Midbrain (tissue), 1 donor: Measurements from ENCODE around the gene TEX52.
"Not testable (repeated sequence)": the region's sequence is repeated elsewhere in the genome, so short reads cannot be mapped to it uniquely, and the experiment has no call there.

ENCODE experiments used
- DNase-seq: peaks from one replicate; lab custom pipeline; 2025; lab: John Stamatoyannopoulos, UW

TEX52 gene

DNA sequence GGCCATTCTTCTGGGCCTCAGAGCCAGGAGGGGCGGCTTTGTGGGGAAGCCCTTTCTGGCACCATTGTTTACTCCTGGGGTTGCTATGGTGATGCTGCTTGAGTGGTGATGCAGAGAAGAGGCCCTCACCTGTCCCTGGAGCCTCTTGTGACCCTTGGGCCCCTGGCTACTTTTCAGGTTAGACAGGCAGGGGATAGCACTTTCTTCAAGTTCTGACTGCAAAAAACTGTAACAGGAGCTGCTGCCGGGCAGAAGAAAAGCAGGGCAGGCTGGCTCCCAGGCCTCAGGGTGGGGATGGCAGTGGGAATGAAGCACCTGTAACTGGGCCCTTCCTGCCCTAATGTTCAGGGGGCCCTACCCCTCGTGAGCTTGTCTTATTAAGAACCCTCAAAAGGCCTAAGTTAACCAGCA, at the start of gene TEX52:
Gene TEX52 (minus strand): TSS at position 19 of the 411 bp plus-strand sequence. CDS start 13 bp downstream, at position 6.
- no peak for DNase-seq

DNA sequence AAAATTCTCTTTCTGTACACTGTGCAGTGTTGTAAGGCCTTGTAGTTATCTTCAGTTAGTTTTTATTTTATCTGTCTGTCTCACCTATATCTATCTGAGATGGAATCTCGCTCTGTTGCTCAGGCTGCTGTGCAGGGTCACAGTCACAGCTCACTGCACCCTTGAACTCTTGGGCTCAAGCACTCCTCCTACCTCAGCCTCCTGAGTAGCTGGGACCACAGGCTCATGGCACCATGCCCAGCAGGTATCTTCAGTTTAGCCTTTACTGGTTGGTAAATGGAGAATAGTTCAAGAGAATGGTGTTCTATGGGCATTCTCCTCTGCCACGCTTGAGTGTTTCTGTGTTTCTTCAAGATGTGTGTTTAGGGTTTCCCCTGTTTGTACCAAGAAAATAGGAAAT, 47.4 kb upstream of the TEX52 start:
- no peak for DNase-seq

DNA sequence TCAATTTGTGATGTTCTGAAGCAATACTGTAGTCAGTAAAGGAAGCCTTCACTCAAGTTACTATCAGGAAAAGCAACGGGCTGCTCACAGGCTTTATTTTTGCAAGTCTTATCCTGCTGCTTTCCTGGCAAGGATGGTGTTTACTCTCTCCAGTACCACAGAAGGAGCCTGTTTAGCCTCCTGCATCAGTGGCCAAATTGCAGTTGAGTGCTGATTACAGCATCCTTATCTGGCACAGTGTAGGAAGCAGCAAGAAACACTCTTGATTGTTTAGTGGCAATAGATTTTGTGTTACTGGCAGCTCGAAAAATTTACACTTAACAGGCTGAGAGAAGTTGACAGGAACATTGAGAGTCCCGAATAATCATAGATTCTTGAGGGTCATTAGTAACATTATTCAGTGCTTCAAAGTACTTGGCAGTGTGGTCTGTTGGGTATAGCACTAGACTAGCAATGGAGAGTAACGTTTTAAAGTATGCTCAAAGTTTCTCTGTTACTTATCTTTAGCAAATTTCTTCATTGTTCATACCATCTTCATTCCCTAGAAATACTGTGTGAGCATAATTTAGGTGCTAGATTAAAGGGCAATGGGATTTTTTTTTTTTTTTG, 45.5 kb upstream of the TEX52 start:
- DNase-seq, result peak; percentile 43

DNA sequence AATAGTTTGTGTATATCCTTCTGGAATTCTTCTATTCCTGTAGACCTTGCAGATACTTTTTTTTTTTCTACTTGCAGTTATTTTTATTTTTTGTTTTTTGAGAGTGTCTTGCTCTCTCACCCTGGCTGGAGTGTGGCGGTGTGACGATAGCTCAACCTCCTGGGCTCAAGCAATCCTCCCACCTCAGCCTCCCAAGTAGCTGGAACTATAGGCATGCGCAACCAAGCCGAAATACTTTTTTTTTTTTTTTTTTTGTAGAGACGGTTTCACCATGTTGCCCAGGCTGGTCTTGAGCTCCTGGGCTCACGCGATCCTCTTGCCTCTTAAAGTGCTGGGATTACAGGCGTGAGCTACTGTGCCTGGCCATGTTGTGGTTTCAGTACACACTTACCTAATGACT, 43.8 kb upstream of the TEX52 start:
- no peak for DNase-seq

DNA sequence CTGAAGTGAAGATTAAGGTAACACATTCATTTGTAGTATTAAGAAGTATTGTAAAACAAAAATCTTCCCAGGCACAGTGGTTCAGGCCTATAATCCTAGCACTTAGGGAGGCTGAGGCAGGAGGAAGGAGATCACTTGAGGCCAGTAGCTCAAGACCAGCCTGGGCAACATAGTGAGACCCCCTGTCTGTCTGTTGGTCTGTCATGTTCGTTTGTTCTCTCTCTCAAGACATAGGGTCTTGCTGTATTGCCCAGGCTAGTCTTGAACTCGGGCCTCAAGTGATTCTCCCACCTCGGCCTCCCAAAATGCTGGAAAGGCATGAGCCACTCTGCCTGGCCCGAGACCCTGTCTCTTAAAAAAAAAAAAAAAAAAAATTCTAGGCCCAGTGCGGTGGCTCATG, 40.6 kb upstream of the TEX52 start:
- no peak for DNase-seq

DNA sequence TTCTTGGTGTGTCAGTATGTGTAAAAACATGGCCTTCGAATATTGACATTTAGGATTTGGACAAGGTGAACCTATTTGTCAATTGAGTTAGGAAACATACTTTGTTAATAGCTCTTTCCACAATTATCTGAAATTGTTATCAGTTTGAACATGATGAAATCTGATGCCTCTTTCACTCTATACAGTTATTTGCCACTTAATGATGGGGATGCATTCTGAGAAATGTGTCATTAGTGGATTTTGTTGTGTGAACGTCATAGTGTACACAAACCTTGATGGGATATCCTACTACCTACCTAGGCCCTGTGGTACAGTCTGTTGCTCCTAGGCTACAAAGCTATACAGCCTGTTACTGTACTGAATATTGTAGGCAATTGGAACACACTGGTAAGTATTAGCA, 38.7 kb upstream of the TEX52 start:
- DNase-seq, result no peak

DNA sequence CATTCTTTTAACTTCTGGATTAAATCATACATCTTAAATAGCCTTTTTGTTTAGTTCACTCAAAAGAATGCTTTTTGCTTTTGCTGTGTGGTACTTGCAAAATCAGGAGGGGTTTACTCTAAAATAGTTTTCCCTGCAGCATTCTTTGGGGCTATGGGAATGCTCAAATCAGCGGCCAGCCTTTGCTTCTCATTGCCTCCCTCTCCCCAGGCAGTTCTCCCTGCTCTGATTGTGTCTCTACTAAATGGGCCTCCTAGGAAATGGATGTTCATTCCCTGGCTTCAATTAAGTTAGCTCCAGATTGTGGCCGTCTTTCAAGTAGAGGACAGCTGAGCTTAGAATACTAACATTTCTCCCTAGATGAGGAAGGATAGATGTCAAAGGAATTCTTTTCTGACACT, 38.2 kb upstream of the TEX52 start:
- peak; percentile 21 for DNase-seq

DNA sequence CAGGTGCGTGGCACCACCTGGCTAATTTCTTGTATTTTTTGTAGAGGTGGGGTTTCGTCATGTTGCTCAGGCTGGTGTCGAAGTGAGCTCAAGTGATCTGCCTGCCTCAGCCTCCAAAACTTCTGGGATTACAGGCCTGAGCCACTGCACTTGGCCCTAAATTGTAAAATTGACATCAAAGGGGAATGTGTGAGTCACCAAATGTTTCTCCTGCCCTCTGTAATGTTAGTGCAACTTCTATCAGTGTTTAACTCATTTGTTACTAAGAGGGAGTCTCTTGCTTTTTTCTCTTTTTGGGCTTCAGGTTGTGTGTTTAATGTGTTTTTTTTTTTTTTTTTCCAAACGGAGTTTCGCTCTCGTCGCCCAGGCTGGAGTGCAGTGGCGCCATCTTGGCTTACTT, 36.2 kb upstream of the TEX52 start:
- DNase-seq, result no peak

DNA sequence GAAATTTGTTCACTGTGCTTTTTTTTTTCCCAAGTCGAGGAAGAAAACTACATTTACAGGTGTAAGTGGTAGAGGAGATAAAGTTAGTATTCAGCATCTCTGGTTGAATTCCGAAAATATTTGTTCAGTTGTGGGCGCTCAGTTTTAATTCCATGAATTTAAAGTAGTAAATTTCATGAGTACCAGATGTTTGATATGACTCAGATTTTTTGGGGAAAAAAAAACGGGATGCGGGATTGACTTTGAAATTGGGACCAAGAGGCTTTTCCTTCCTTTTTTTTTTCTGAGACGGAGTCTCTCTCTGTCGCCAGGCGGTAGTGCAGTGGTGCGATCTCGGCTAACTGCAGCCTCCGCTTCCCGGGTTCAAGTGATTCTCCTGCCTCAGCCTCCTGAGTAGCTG, 35.4 kb upstream of the TEX52 start:
- DNase-seq, result no peak

DNA sequence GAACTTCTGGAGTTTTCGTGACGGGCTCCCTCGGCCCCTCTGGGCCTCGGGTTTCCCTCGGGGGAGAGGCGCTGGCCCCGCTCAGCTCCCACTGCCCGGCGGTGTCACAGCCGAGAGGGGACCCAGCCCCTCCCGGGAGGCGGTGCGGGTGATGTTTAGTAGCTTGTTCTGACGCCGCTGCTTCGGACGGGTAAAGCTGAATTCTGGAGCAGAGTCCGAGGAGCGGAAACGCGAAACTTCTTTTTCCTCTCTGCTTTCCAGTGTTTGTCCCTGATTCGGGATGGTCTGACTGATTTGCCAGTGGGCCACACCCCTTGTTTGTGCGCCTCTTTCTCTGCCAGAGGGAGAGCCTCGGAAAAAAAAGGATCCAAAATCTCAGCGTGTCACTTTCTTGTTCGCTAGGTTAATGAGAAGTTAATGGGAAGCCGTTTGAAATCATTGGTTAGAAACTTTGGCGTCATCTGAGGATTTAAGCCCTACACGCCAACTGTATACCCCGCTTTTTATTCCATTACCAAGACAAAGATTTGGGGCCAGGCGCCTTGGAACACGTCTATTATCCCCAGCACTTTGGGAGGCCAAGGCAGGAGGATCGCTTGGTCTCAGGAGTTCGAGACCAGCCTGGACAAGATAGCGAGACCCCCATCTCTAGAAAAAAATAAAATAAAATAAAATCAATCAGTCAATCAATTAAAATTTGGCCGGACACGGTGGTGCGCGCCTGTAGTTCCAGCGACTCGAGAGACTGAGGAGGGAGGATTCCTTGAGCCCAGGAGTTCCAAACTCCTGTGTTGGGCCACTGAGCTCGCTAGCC, 34.6 kb upstream of the TEX52 start:
- peak; percentile 33 for DNase-seq

DNA sequence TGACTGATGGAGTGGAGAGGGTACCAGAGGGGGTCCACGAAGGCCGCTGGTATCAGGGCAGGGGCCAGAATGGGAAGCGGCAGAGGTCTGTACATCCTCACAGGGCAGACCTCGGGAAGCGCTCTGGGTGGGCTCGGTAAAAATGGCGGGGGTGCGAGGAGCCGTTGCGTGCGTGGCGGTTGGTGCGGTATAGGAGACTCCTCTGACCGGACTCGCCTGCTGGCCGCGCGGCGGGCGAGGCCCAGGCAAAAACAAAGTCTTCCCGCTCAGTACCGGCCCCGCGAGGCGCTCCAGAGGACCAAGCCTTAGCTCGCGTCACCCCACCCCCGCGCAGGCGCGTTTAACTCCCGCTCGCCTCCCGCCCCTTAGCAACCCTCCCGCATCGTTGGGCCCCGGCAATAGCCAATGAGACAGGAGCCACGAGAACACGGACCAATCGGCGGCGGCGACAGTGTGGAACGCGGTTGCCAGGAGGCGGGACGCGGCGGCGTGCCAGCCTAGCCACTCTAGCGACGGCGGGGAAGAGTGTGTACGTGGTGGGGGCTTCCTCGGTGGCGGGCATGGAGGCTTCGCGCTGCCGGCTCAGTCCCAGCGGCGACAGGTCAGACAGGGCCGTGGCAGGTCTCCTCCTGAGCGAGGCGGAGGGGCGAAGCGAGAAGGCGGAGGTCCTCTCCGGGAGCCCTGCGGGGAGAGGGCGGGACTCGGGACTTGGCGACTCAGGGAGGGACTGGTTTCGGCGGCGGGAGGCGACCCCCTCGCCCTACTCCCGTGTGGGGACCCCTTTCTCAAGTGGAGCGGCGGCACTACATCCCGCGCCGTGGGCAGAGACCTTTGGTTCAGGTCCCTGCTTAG, 33.8 kb upstream of the TEX52 start, which contains the start of gene TULP3:
Gene TULP3 (plus strand): TSS at position 504 of the 852 bp plus-strand sequence. CDS start 57 bp downstream, at position 561.
- DNase-seq, result peak; percentile 99

DNA sequence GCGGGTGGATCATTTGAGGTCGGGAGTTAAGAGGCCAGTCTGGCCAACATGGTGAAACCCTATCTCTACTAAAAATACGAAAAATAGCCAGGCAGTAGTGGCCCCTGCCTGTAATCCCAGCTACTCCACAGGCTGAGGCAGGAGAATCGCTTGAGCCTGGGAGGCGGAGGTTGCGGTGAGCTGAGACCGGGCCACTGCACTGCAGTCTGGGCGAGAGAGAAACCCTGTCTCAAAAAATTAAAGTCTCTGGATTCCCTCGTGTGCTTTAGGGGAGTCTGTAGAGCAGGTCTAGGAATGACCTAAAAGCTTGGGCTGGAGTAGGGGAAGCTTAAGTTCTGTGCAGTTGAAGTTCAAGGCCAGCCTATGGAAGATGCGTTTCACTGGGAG, 33.2 kb upstream of the TEX52 start:
- no peak for DNase-seq

DNA sequence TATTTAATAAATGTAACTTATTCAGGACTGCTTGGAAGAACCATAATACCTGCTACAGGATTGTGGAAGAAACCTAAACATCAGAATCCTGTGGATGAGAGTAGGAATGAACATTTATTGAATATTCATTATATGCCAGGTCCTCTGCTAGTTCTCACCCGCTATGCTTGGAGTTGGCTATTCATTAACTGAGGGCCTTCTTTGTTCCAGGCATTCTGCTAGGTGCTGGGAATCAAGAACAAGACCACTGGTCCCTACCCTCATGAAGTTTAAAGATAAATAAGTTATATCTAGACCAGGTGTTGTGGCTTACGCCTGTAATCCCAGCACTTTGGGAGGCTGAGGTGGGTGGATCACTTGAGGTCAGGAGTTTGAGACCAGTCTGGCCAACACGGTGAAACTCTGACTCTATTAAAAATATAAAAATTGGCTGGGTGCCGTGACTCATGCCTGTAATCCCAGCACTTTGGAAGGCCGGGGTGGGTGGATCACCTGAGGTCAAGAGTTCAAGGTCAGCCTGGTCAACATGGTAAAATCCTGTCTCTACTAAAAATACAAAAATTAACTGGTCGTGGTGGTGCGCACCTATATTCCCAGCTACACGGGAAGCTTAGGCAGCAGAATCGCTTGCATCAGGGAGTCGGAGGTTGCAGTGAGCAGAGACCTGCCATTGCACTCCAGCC, 30.1 kb upstream of the TEX52 start:
- DNase-seq, result no peak

DNA sequence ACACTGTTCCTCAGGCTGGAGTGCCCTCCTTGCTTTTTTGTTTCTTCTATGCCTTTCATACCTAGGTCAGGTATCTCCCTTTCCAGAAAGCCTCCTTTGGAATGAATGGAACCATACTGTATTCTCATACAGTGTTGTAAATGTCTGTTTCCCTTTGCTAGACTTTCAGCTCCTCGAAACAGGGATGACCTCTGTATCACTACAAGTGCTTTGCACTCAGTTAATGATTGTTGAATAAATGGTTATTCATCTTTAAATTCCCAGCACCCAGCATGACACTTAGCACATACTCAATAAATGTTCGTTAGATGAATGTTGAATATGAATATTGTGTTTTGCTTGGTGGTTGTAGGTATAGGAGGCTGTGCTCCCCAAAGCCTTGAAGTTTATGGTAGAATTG, 28.0 kb upstream of the TEX52 start:
- DNase-seq, result no peak

DNA sequence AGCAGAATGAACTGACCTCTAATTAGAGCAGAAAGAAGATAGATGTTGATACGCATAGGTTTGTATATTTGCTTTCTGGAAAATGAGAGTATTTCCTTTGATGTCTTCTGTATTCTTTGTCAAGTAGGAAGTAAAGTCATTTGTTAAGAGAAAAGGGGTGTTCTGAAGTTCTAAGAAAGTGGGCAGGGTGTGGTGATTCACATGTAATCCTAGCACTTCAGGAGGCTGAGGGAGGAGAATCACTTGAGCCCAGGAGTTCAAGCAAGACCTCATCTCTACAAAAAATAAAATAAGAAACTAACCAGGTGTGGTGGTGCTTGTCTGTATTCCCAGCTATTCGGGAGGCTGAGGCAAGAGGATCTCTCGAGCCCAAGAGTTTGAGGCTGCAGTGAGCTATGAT, 23.0 kb upstream of the TEX52 start:
- DNase-seq, result no peak

DNA sequence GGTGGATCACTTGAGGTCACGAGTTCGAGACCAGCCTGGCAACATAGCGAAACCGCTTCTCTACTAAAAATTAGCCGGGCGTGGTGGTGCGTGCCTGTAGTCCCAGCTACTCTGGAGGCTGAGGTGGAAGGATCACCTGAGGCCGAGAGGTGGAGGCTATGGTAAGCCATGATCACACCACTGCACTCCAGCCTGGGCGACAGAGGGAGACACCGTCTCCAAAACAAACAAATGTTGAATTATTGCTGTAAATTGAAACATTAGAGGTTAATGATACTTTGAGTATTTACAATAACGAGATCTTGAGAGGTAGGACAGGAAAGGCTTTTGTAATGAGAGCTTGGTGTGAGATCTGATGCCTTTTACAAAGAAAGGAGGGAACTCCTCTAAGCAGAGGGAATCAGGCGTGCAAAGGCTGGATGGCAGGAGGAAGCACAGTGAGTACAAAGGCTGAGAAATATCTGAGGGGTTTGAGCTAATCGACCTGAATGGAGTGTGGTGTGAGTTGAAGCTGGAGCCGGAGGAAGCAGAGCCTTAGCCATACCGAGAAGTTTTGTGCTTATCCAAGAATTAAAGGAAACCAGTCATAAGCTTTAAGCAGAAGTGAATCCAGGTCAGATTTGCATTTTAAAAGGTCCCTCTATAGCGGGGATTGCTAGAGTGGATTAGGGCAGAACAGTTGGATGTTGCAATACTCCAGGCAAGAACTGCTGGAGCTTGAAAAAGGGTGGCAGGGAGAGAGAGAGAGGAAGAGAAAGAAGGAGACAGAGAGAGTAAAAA, 21.3 kb upstream of the TEX52 start:
- DNase-seq, result peak; percentile 35

DNA sequence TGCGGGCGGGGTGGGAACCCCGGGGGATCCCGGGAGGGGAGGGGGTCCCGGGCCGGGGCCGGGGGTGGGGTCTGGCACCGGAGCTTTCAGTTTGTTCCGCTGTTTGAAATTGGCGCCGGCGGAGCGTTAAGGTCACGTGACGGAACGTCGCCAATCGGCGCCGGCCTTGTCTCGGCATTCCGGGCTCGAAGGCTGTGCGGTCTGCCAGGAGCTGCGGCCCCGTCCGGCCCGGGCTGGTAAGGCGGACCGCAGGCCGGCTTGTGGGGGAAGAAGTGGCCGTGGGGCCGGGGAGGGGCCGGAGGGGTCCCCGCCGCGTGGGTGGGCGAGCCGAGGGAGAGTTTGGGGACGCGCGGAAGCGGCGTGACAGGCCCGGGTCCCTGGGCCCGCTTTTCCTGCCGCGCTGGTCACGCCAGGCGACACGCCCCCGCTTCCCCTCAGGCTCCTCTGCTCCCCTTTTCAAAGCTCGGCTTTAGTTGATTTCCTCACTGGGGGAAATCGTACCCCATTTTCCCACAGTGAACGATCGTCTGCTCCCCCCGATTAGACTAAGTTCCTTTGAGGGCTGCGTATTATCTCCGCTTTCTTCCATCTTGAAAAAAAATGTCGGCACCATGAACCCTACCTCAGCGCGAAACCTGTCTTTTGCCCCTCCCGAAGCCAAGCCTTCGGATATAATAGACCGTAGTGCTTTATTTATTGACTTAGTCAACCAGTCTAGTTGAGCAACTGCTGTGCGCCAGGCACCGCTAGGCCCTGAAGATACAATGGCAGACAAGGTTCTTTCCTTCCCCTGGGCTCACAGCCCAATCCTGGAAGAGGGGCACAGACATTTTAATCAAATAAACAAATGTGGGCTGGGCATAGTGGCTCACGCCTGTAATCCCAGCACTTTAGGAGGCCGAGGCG, 20.5 kb upstream of the TEX52 start, which contains the start of the genes FOXM1 and RHNO1:
Gene FOXM1 (minus strand): TSS at position 128 of the 906 bp plus-strand sequence. CDS start 2,696 bp downstream, outside the sequence.
Gene RHNO1 (plus strand): TSS at position 177 of the 906 bp plus-strand sequence. CDS start 8,144 bp downstream, outside the sequence.
- DNase-seq, result peak; percentile 94

DNA sequence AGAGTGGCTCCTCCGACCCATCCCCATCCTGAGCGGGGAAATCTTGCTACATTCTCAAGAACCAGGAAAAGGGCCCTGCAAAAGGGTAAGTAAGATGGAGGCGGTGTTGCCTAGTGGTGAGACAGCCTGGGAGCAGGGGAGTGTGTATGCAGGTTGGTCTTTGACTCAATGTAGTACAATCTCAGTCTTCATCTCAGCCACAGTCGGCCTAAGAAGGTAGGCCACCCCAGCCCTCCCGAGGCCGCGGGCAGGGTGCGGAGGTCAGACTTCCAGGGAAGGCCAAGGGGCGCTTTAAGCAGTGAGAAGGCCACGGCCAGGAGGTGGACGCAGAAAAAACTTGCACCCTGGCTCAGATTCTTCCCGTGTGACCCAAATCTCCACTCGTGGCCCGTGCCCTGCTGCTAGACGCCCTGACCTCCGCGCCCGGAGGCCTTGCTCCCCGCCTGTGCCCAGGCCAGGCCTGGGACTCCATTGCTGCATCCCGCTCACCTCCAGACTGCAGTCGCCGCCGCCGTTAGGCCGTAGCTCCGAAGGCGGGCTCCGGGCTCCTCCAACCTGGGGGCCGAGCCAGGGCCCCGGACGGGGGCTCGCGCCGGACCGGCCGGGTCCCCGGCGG, 19.7 kb upstream of the TEX52 start:
- no peak for DNase-seq

DNA sequence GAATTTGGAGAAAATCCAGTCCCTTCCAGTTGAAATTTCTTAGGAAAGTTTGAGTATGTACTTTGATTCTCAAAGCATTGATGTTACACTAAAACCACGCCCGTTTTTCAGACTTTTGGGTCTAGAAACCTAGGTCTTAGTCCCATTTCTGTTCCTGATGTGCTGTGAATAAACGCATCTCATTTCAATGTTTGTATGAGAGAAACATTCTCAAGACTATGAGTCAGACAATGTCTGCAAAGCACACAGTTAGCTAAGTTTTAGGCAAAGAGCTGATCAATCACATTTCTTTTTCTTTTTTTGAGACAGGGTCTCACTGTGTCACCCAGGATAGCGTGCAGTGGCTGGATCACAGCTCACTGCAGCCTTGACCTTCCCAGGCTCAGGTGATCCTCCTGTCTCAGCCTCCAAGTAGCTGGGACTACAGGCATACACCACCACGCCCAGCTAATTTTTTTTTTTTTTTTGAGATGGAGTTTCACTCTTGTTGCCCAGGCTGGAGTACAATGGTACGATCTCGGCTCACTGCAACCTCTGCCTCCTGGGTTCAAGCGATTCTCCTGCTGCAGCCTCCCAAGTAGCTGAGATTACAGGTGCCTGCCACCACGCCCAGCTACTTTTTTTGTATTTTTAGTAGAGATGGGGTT, 12.3 kb upstream of the TEX52 start:
- DNase-seq, result not testable (repeated sequence)
